Stomach (tissue), 9 donors: ENCODE measurements around the gene SYCP2. TPM values are rescaled to one million over a fixed set of nuclear protein-coding genes. Genes with fewer than 3 reads are reported as not detected.

Experiments used
- DNase-seq, 2 donors: peaks; one replicate each; pipeline versions ENCODE4 v3.0.0 to v3.0.0-alpha.2; 2013 to 2019
- H3K27ac ChIP-seq, 5 donors: fragments of 200-600 bp in 4 of 5; sonication (generic) in 4 of 5; one replicate each; pipeline ENCODE4 v1.5.1; 2013 to 2019; ENCODE audit warnings: mild to moderate bottlenecking in 1 of 5, moderate library complexity in 1 of 5
- H3K27me3 ChIP-seq, 3 donors: fragments of 200-600 bp; sonication (generic); one replicate each; pipeline ENCODE4 v1.5.1; 2017 to 2019; ENCODE audit warnings: mixed run types in 1 of 3
- H3K36me3 ChIP-seq, 4 donors: fragments of 200-600 bp; sonication (generic); 1 replicate in 3 of 4; 2 replicates in 1 of 4; pipeline ENCODE4 v1.5.1; 2016 to 2019
- H3K4me1 ChIP-seq, 4 donors: fragments of 200-600 bp; sonication (generic); one replicate each; pipeline ENCODE4 v1.5.1; 2016 to 2019
- H3K4me3 ChIP-seq, 4 donors: fragments of 200-600 bp; sonication (generic) in 3 of 4; one replicate each; pipeline ENCODE4 v1.5.1; 2016 to 2019; ENCODE audit warnings: mild to moderate bottlenecking in 1 of 4
- H3K9me3 ChIP-seq, 4 donors: fragments of 200-600 bp; sonication (generic); one replicate each; pipeline ENCODE4 v1.5.1; 2016 to 2019
- EP300 ChIP-seq: sonication (generic); formaldehyde crosslinking; IDR thresholded peaks from one replicate; pipeline ENCODE4 v1.6.1; 2017; ENCODE audit warnings: antibody characterized with exemption
- POLR2A ChIP-seq, 4 donors: fragments of 450-650 bp; IDR thresholded peaks; one replicate each; pipeline ENCODE4 v1.6.1; 2016; ENCODE audit warnings: antibody characterized with exemption in 4 of 4, control low read depth in 2 of 4, mild to moderate bottlenecking in 1 of 4, moderate library complexity in 1 of 4
- POLR2AphosphoS5 ChIP-seq, 3 donors: sonication (generic); formaldehyde crosslinking; IDR thresholded peaks; one replicate each; pipeline ENCODE4 v1.6.1; 2016; ENCODE audit warnings: antibody characterized with exemption in 3 of 3
- WGBS, 5 donors: extraction: QIAGEN DNeasy Blood & Tissue Kit in 3 of 5; methylation state at CpG; one replicate each; pipeline versions ENCODE4 v1.1.5 to v1.1.7; 2013 to 2018; 5-methylcytosine and 5-hydroxymethylcytosine counted together
- intact Hi-C: fragments of 100-400 bp; cut with DNase I; formaldehyde crosslinking; loops from one replicate; pipeline ENCODE4 v1.15.1; 2023; ENCODE audit warnings: low total_unique reads
- polyA plus RNA-seq, 3 donors: library from polyadenylated mRNA; stranded (reverse); fragments of 200-250 nt; gene quantifications; one replicate each; pipeline ENCODE4 v1.2.3, GENCODE V29; 2013
- total RNA-seq, 5 donors: library from RNA; depleted of rRNA; stranded (reverse); fragments of >200 nt; gene quantifications; one replicate each; pipeline versions ENCODE4 v1.1.0 to v1.2.3, GENCODE V29; 2014 to 2016
- TF ChIP-seq, protein P1 (sequence below), 7 experiments: fragments of 450-650 bp in 4 of 7; fragments of 200-600 bp in 3 of 7; sonication (generic) in 3 of 7; IDR thresholded peaks; one replicate each; pipeline ENCODE4 v1.5.1; 2016 to 2019; ENCODE audit warnings: antibody characterized with exemption in 7 of 7, control low read depth in 2 of 7, mild to moderate bottlenecking in 1 of 7
- donor health status: healthy with polysubstance abuse.
- donor health status: Bipolar disorder and iron deficiency.
- donor health status: healthy.

The SYCP2 gene
- total and polyA plus RNA-seq, 8 donors, result 1.4 to 14.6 (median 6.7) TPM

DNA sequence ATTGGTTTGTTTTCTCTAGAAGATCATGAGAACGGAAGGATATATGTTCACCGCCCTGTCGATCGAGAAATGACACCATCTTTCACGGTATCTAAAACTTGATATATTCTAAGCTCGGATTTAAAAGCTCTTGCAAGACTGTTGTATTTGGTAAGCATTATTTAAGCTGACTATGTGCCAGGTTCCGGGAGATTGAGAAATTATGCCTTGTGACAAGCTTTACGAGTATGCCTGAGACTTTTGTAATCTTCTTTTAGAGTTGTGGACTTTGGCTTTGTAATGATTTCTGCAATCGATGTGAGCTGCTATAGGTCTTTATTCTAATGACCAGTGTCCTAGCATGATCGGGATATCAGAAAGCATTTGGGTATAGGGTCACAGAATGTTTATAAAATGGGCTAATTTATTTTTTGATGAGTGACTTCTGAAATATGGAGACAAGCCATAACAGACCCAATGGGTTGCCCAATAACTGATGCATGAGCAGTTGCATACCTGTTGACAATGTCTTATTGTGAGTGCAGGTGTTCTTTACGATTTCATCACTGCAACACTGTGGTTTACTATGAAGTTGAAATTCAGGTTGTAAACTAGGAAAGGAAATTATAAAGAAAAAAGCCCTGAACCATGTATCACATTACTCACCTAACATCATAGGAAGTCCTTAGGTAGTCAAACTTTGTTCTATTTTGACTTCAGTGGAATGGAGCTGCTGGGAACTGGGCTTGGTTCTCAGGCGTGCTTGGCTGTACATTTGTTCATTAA, 38.8 kb upstream of the SYCP2 start:
- intact Hi-C loops, result no loop called here
- WGBS, 5 donors, result 74 to 90% (median 87%) methylated on average over 12 of the region's 12 CpGs
- no peak for DNase-seq
- Histone ChIP-seq H3K27me3 (no peaks in the 10 kb centered on the region), H3K36me3 (no peaks in the 10 kb centered on the region), H3K27ac (no peak overlapping the region), H3K4me3 (no peak overlapping the region), H3K4me1 (peaks cover 0 to 16% (median 0%) of the 10 kb centered on the region in 4 donors), H3K9me3 (no peaks in the 10 kb centered on the region)
- no peak for TF ChIP-seq EP300
- TF ChIP-seq, protein P1, sequence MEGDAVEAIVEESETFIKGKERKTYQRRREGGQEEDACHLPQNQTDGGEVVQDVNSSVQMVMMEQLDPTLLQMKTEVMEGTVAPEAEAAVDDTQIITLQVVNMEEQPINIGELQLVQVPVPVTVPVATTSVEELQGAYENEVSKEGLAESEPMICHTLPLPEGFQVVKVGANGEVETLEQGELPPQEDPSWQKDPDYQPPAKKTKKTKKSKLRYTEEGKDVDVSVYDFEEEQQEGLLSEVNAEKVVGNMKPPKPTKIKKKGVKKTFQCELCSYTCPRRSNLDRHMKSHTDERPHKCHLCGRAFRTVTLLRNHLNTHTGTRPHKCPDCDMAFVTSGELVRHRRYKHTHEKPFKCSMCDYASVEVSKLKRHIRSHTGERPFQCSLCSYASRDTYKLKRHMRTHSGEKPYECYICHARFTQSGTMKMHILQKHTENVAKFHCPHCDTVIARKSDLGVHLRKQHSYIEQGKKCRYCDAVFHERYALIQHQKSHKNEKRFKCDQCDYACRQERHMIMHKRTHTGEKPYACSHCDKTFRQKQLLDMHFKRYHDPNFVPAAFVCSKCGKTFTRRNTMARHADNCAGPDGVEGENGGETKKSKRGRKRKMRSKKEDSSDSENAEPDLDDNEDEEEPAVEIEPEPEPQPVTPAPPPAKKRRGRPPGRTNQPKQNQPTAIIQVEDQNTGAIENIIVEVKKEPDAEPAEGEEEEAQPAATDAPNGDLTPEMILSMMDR (IDR thresholded peaks at IDR 0.05), result no peak

DNA sequence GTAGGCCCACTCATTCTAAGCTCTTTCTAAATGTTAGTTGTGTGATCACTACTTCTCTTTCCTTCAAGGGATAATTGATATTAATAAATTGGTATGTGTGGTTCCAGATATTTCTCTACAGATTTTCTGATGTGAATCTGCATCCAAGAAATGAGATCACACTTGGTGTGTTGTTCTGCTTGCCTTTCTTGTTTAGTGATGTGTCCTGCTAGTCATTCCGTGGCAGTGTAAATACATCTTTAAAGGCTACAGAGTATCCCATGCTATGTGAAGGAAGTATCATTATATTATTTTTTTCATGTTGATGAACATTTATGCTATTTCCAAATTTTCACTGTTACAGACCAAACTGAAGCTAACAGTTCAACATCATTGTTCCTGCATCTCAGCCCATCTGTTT, 38.0 kb upstream of the SYCP2 start:
- WGBS, 5 donors, result 80 to 89% (median 87%) methylated on average over 1 of the region's 1 CpG
- intact Hi-C loops, result no loop called here
- H3K27ac ChIP-seq, result no peak overlapping the region

DNA sequence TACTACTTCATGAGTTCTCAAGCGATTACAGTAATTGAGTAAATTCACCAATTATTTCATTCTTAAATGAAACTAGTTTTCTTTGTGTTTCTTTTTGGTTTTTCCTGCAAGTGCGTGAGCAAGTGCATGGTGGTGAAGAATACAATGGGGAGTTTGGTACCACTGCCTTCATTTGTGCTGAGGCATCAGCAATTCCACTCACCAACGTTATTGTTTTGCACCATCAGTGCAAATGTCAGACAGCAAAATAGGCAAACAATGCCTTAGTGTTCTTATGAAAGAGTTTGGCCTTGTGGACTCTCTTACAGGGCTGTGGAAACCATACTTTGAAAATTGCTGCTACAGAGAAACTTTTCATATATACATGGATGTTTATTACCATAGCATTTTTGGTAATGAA, 33.0 kb upstream of the SYCP2 start:
- DNase-seq, result no peak
- no peak for TF ChIP-seq POLR2A (IDR thresholded peaks at IDR 0.05)
- TF ChIP-seq, protein P1 (IDR thresholded peaks at IDR 0.05), result no peak
- TF ChIP-seq POLR2AphosphoS5 (IDR thresholded peaks at IDR 0.05), result no peak
- no peak for TF ChIP-seq EP300
- Histone ChIP-seq H3K36me3 (no peaks in the 10 kb centered on the region), H3K27me3 (no peaks in the 10 kb centered on the region), H3K4me1 (no peaks in the 10 kb centered on the region), H3K27ac (no peak overlapping the region), H3K9me3 (no peaks in the 10 kb centered on the region), H3K4me3 (no peak overlapping the region)
- 82 to 87% (median 84%) methylated on average over 3 of the region's 3 CpGs for WGBS, 5 donors
- intact Hi-C loops, result no loop called here

More for the DNA sequence above, 38.0 kb upstream of the SYCP2 start:
- DNase-seq, result no peak
- H3K4me3 ChIP-seq, result no peak overlapping the region
- no peaks in the 10 kb centered on the region for H3K36me3 ChIP-seq
- no peaks in the 10 kb centered on the region for H3K27me3 ChIP-seq
- TF ChIP-seq POLR2A (IDR thresholded peaks at IDR 0.05) (no peak), EP300 (no peak), POLR2AphosphoS5 (IDR thresholded peaks at IDR 0.05) (no peak)
- TF ChIP-seq, protein P1 (IDR thresholded peaks at IDR 0.05), result no peak
- peaks cover 0 to 9% (median 0%) of the 10 kb centered on the region in 4 donors for H3K4me1 ChIP-seq
- H3K9me3 ChIP-seq, result no peaks in the 10 kb centered on the region

DNA sequence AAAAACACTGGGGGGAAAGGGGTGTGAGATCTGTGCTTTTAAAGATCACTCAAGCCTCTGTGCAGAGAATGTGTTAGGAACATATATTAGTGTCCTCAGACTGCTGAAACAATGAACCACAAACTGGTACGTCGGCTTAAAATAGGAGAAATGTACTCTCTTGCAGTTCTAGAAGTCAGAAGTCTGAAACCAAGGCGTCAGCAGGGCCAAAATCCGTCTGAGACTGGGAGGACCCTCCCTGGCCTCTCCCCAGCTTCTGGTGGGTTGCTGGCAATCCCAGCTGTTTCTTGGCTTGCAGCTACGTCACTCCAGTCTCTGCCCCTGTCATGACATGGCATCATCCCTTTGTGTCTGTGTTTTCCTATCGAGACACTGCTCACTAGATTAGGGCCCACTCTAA, 28.7 kb upstream of the SYCP2 start:
- H3K4me1 ChIP-seq, result peaks cover 0 to 9% (median 5%) of the 10 kb centered on the region in 4 donors
- no peak overlapping the region for H3K27ac ChIP-seq
- H3K36me3 ChIP-seq, result peaks cover 0 to 12% (median 2%) of the 10 kb centered on the region in 4 donors
- H3K27me3 ChIP-seq, result peaks cover 0 to 19% (median 0%) of the 10 kb centered on the region in 3 donors
- TF ChIP-seq POLR2A (IDR thresholded peaks at IDR 0.05) (no peak), EP300 (no peak), POLR2AphosphoS5 (IDR thresholded peaks at IDR 0.05) (no peak)
- TF ChIP-seq, protein P1 (IDR thresholded peaks at IDR 0.05), result no peak
- DNase-seq, result no peak
- intact Hi-C loops, result no loop called here
- WGBS, 5 donors, result 87 to 96% (median 94%) methylated on average over 6 of the region's 6 CpGs
- no peaks in the 10 kb centered on the region for H3K9me3 ChIP-seq
- no peak overlapping the region for H3K4me3 ChIP-seq
